ENCODE measurements around the gene GRM3.

DNA sequence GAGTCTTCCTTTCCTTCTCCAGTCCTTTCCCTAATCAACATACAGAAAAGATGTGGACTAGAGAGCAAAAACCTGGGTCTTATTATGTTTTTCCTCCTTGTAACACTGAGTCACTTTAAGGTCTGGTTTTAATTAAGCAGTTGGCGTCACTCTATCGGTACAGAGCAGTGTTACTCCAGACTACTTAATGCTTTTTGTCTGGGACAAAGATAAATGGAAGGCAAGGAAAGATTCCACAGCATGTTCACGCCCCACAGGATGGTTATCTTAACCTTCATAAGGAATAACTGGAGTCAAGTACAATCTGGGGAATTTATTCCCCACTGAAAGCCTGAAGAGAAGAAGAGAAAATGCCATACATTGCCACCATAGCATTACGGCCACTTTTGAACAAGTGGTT, 270.0 kb downstream of the GRM3 start:
- TF ChIP-seq, protein P1, sequence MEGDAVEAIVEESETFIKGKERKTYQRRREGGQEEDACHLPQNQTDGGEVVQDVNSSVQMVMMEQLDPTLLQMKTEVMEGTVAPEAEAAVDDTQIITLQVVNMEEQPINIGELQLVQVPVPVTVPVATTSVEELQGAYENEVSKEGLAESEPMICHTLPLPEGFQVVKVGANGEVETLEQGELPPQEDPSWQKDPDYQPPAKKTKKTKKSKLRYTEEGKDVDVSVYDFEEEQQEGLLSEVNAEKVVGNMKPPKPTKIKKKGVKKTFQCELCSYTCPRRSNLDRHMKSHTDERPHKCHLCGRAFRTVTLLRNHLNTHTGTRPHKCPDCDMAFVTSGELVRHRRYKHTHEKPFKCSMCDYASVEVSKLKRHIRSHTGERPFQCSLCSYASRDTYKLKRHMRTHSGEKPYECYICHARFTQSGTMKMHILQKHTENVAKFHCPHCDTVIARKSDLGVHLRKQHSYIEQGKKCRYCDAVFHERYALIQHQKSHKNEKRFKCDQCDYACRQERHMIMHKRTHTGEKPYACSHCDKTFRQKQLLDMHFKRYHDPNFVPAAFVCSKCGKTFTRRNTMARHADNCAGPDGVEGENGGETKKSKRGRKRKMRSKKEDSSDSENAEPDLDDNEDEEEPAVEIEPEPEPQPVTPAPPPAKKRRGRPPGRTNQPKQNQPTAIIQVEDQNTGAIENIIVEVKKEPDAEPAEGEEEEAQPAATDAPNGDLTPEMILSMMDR (conservative IDR thresholded peaks at IDR 0.05 in 1 of 2, IDR thresholded peaks at IDR 0.05 in 1 of 2; ENCODE audit: low read depth in 1 of 2, low read length in 2 of 2) = no peak
- TF ChIP-seq EZH2 (IDR thresholded peaks at IDR 0.05; ENCODE audit: low read length, missing control alignments) = no peak
